Natural killer cell treated with Interleukin-12 subunit alpha and Interleukin-12 subunit beta and Interleukin-15 and Interleukin-18, amount 100 ng/mL, for 72 hours (primary cell): ENCODE results near the gene TOMM20. TPM values are rescaled to one million over a fixed set of nuclear protein-coding genes. Genes with fewer than 3 reads are reported as not detected.
A peak's percentile ranks its signal among the peaks of the same experiment; 100 is the strongest.

ENCODE experiments used
- ATAC-seq, 2 donors: fragments of 150-1000 bp; cut with Tn5 transposase in 1 of 2; sonication (Bioruptor Pico), chemical (Tn5 transposase) in 1 of 2; 2 replicates each; pipeline ENCODE4 v1.10.0; 2021
- DNase-seq: peaks from one replicate; pipeline ENCODE4 v3.0.0; 2022; ENCODE audit warnings: low spot score
- H3K27ac Mint-ChIP-seq, 2 donors: 1 replicate in 1 of 2; 2 replicates in 1 of 2; pipeline ENCODE4 v1.8.0; 2022; ENCODE audit warnings: mixed read lengths in 2 of 2, mild to moderate bottlenecking in 1 of 2, moderate library complexity in 1 of 2
- H3K27me3 Mint-ChIP-seq, 2 donors: 1 replicate in 1 of 2; 2 replicates in 1 of 2; pipeline ENCODE4 v1.8.0; 2022; ENCODE audit warnings: mixed read lengths in 2 of 2
- H3K36me3 Mint-ChIP-seq: one replicate; pipeline ENCODE4 v1.8.0; 2022; ENCODE audit warnings: mixed read lengths
- H3K4me1 Mint-ChIP-seq, 2 donors: 1 replicate in 1 of 2; 2 replicates in 1 of 2; pipeline ENCODE4 v1.8.0; 2022; ENCODE audit warnings: low read depth in 2 of 2, mixed read lengths in 2 of 2, mild to moderate bottlenecking in 1 of 2
- H3K4me3 Mint-ChIP-seq: one replicate; pipeline ENCODE4 v1.8.0; 2022; ENCODE audit warnings: mixed read lengths
- H3K9me3 Mint-ChIP-seq: 2 replicates; pipeline ENCODE4 v1.8.0; 2022; ENCODE audit warnings: mixed read lengths
- total RNA-seq, 2 donors: library from RNA; stranded (reverse); gene quantifications; one replicate each; pipeline ENCODE4 v1.2.3, GENCODE V29; 2022

Gene TOMM20
- total RNA-seq, 2 donors from 2014 or later, result 85.7 to 89.6 TPM

GRCh38 chr1:235068158-235069121 is 60.2 kb downstream of the TOMM20 start:
- H3K4me3 Mint-ChIP-seq, result no peak overlapping the region
- peaks cover 4% of the 10 kb centered on the region for H3K9me3 Mint-ChIP-seq
- H3K4me1 Mint-ChIP-seq, result peaks cover 25 to 39% of the 10 kb centered on the region in 2 donors
- H3K27ac Mint-ChIP-seq, result peak overlapping the region; percentile 1 to 79
- H3K36me3 Mint-ChIP-seq, result no peaks in the 10 kb centered on the region
- H3K27me3 Mint-ChIP-seq, result no peaks in the 10 kb centered on the region
- DNase-seq (no peak), ATAC-seq (no peak)

- Mint-ChIP-seq H3K4me1 (peaks cover 29 to 43% of the 10 kb centered on the region in 2 donors), H3K27ac (peak overlapping the region; percentile 1 to 79), H3K4me3 (no peak overlapping the region), H3K27me3 (no peaks in the 10 kb centered on the region), H3K9me3 (peaks cover 4% of the 10 kb centered on the region), H3K36me3 (no peaks in the 10 kb centered on the region)
- DNase-seq, result no peak
- peak in 1 of 2 donors; percentile 34 for ATAC-seq
These were observed 61.1 kb downstream of the TOMM20 start for GRCh38 chr1:235067396-235068157.

GRCh38 chr1:235063068-235063765 is 65.4 kb downstream of the TOMM20 start:
- Mint-ChIP-seq H3K9me3 (peaks cover 4% of the 10 kb centered on the region), H3K27me3 (no peaks in the 10 kb centered on the region), H3K4me3 (peak overlapping the region; percentile 76), H3K27ac (peak overlapping the region; percentile 80 to 82), H3K4me1 (peaks cover 35 to 41% of the 10 kb centered on the region in 2 donors), H3K36me3 (no peaks in the 10 kb centered on the region)
- DNase-seq, result no peak
- peak; percentile 65 to 67 for ATAC-seq

GRCh38 chr1:235060607-235061470 is 67.8 kb downstream of the TOMM20 start:
- Mint-ChIP-seq H3K9me3 (peaks cover 4% of the 10 kb centered on the region), H3K4me1 (peaks cover 35 to 39% of the 10 kb centered on the region in 2 donors), H3K36me3 (no peaks in the 10 kb centered on the region), H3K27me3 (no peaks in the 10 kb centered on the region), H3K27ac (peak overlapping the region in 1 of 2 donors; percentile 82), H3K4me3 (no peak overlapping the region)
- ATAC-seq (no peak), DNase-seq (no peak)

Other genes starting within 250 kb of the TOMM20 start
- 100 to 1,000 TPM; 104 to 132 TPM for gene RBM34, start 32.4 kb upstream of the TOMM20 start, total RNA-seq
- 10 to 100 TPM; 74.2 to 79.2 TPM for gene ARID4B, start 199.3 kb upstream of the TOMM20 start, total RNA-seq
- gene GGPS1, start 199.7 kb upstream of the TOMM20 start, total RNA-seq, result 10 to 100 TPM; 19.0 to 23.7 TPM
- gene TBCE, start 238.6 kb upstream of the TOMM20 start, total RNA-seq, result 10 to 100 TPM; 34.0 to 40.9 TPM